Left colon (tissue), 2 donors: ENCODE data around the gene MTOR. TPM values are rescaled to one million over a fixed set of nuclear protein-coding genes. Genes with fewer than 3 reads are reported as not detected.

Experiments used
- ATAC-seq: fragments of 200-7000 bp; cut with Tn5 transposase; one replicate; pipeline ENCODE4 v1.9.1; 2020; ENCODE audit warnings: mild to moderate bottlenecking, moderate library complexity
- DNase-seq, 2 donors: peaks; one replicate each; pipeline ENCODE4 v3.0.0-alpha.2; 2020
- intact Hi-C, 2 donors: fragments of 100-400 bp; cut with DNase I in 1 of 2; cut with micrococcal nuclease in 1 of 2; formaldehyde crosslinking; loops; one replicate each; pipeline versions ENCODE4 v1.11.2 to v1.14.0; 2022; cut with DNase I, micrococcal nuclease
- total RNA-seq, 2 donors: library from RNA; stranded (reverse); fragmentation: NEBNext Ultra II Directional; extraction: Animal tissue kit (Norgen Biotek cat#: 25700); gene quantifications; one replicate each; pipeline ENCODE4 v1.2.1, GENCODE V29; 2021
- donor health status: DM: no; HTN: no; CAD: no.
- donor health status: DM: yes; HTN: yes; CAD: no.

The MTOR gene
- total RNA-seq, 2 donors from 2014 or later = 31.0 to 40.1 TPM

GRCh38 chr1:11238311-11238710 lies 24.0 kb downstream of the MTOR start:
- intact Hi-C loops = no loop called here
- DNase-seq = no peak
- ATAC-seq = no peak

GRCh38 chr1:11237356-11237755 lies 25.0 kb downstream of the MTOR start:
- ATAC-seq (no peak), DNase-seq (no peak)
- intact Hi-C loops = no loop called here

GRCh38 chr1:11233208-11233607 lies 29.1 kb downstream of the MTOR start:
- DNase-seq (no peak), ATAC-seq (no peak)
- intact Hi-C loops = no loop called here

- intact Hi-C loops = no loop called here
- ATAC-seq (no peak), DNase-seq (no peak)
Measured at GRCh38 chr1:11229203-11229602, 33.1 kb downstream of the MTOR start.

- ATAC-seq (no peak), DNase-seq (no peak)
- intact Hi-C loops = no loop called here
Measured at GRCh38 chr1:11227106-11228077, 35.0 kb downstream of the MTOR start.

GRCh38 chr1:11216074-11216473 lies 46.3 kb downstream of the MTOR start:
- intact Hi-C loops = no loop called here
- no peak for ATAC-seq

GRCh38 chr1:11215381-11216005 lies 46.9 kb downstream of the MTOR start:
- ATAC-seq (no peak), DNase-seq (no peak)
- intact Hi-C loops = no loop called here

More at GRCh38 chr1:11216074-11216473, 46.3 kb downstream of the MTOR start:
- DNase-seq = no peak

GRCh38 chr1:11214698-11215380 lies 47.5 kb downstream of the MTOR start:
- intact Hi-C loops = no loop called here
- DNase-seq (no peak), ATAC-seq (no peak)

GRCh38 chr1:11211925-11212587 lies 50.3 kb downstream of the MTOR start:
- intact Hi-C loops = no loop called here
- ATAC-seq (no peak), DNase-seq (no peak)

- no peak for ATAC-seq
- intact Hi-C loops = no loop called here
- DNase-seq = no peak
Measured at GRCh38 chr1:11211461-11211860, 50.9 kb downstream of the MTOR start.

- DNase-seq (no peak), ATAC-seq (no peak)
- intact Hi-C loops = no loop called here
Measured at GRCh38 chr1:11207898-11208611, 54.3 kb downstream of the MTOR start.

GRCh38 chr1:11204396-11205190 lies 57.8 kb downstream of the MTOR start:
- ATAC-seq = no peak
- DNase-seq = no peak
- intact Hi-C loops = no loop called here

- peak; percentile 67 for ATAC-seq
- no peak for DNase-seq
- intact Hi-C loops = no loop called here
Measured at GRCh38 chr1:11198851-11199594, 63.3 kb downstream of the MTOR start.

- DNase-seq (no peak), ATAC-seq (no peak)
- intact Hi-C loops = no loop called here
Measured at GRCh38 chr1:11198257-11198656, 64.1 kb downstream of the MTOR start.

GRCh38 chr1:11197359-11197758 lies 65.0 kb downstream of the MTOR start:
- intact Hi-C loops = no loop called here
- no peak for DNase-seq

GRCh38 chr1:11196945-11197344 lies 65.4 kb downstream of the MTOR start:
- ATAC-seq = no peak
- DNase-seq = no peak
- intact Hi-C loops = no loop called here

More at GRCh38 chr1:11197359-11197758, 65.0 kb downstream of the MTOR start:
- ATAC-seq = no peak
